ENCODE results near the gene YY1.

The YY1 gene

GRCh38 chr14:100303179-100303578, 64.2 kb downstream of the YY1 start:
- no peak overlapping the region for H3K27ac ChIP-seq (ENCODE audit: low read depth, low read length, poor library complexity, severe bottlenecking)
- H3K4me2 ChIP-seq (ENCODE audit: low read length) = no peak overlapping the region
- H3F3A ChIP-seq (ENCODE audit: insufficient read depth, low read length) = no peaks in the 10 kb centered on the region
- H3K9ac ChIP-seq (ENCODE audit: low read length) = no peak overlapping the region
- H3K9me3 ChIP-seq (ENCODE audit: low read length) = no peaks in the 10 kb centered on the region
- H3K27me3 ChIP-seq (ENCODE audit: insufficient read depth, low read length) = peaks cover 10% of the 10 kb centered on the region; the same call in 1 of the 2 replicates
- H4K20me1 ChIP-seq (ENCODE audit: insufficient read depth, low read length) = no peaks in the 10 kb centered on the region
- TF ChIP-seq CTCF (IDR thresholded peaks at IDR 0.05; ENCODE audit: low read length) (peak; percentile 65), EZH2 (IDR thresholded peaks at IDR 0.05; ENCODE audit: borderline replicate concordance, low read length) (no peak)
- H2AFZ ChIP-seq (ENCODE audit: low read length) = no peak overlapping the region
- no peaks in the 10 kb centered on the region for H3K79me2 ChIP-seq (ENCODE audit: insufficient read depth, low read length)
- H3K4me1 ChIP-seq (ENCODE audit: insufficient read depth, low read length, severe bottlenecking) = peaks cover 20% of the 10 kb centered on the region
- no peaks in the 10 kb centered on the region for H3K36me3 ChIP-seq (ENCODE audit: insufficient read depth, low read length)
- H3K4me3 ChIP-seq (ENCODE audit: low read depth, low read length, poor library complexity, severe bottlenecking) = no peak overlapping the region
- H3K9me2 ChIP-seq (ENCODE audit: low read depth, low read length) = no peaks in the 10 kb centered on the region

- Histone ChIP-seq H3K9ac (ENCODE audit: low read length) (no peak overlapping the region), H3K27me3 (ENCODE audit: insufficient read depth, low read length) (peaks cover 10% of the 10 kb centered on the region; the same call in 1 of the 2 replicates), H3F3A (ENCODE audit: insufficient read depth, low read length) (no peaks in the 10 kb centered on the region), H3K79me2 (ENCODE audit: insufficient read depth, low read length) (no peaks in the 10 kb centered on the region), H3K27ac (ENCODE audit: low read depth, low read length, poor library complexity, severe bottlenecking) (no peak overlapping the region), H3K4me1 (ENCODE audit: insufficient read depth, low read length, severe bottlenecking) (peaks cover 20% of the 10 kb centered on the region), H3K4me3 (ENCODE audit: low read depth, low read length, poor library complexity, severe bottlenecking) (no peak overlapping the region), H3K4me2 (ENCODE audit: low read length) (no peak overlapping the region), H4K20me1 (ENCODE audit: insufficient read depth, low read length) (no peaks in the 10 kb centered on the region), H3K36me3 (ENCODE audit: insufficient read depth, low read length) (no peaks in the 10 kb centered on the region), H2AFZ (ENCODE audit: low read length) (no peak overlapping the region), H3K9me3 (ENCODE audit: low read length) (no peaks in the 10 kb centered on the region), H3K9me2 (ENCODE audit: low read depth, low read length) (no peaks in the 10 kb centered on the region)
- TF ChIP-seq CTCF (IDR thresholded peaks at IDR 0.05; ENCODE audit: low read length) = no peak
Measured at GRCh38 chr14:100303925-100304324, 65.0 kb downstream of the YY1 start.

GRCh38 chr14:100304825-100305323, 65.9 kb downstream of the YY1 start:
- Histone ChIP-seq H3K4me2 (ENCODE audit: low read length) (peak overlapping the region; percentile 92), H2AFZ (ENCODE audit: low read length) (no peak overlapping the region), H3K79me2 (ENCODE audit: insufficient read depth, low read length) (no peaks in the 10 kb centered on the region), H3K9me3 (ENCODE audit: low read length) (no peaks in the 10 kb centered on the region), H3K27me3 (ENCODE audit: insufficient read depth, low read length) (0 out of 2 replicates have a peak, but pooled peaks cover 5% of the 10 kb centered on the region), H3K4me3 (ENCODE audit: low read depth, low read length, poor library complexity, severe bottlenecking) (peak overlapping the region; percentile 60), H3K4me1 (ENCODE audit: insufficient read depth, low read length, severe bottlenecking) (peaks cover 20% of the 10 kb centered on the region), H3K36me3 (ENCODE audit: insufficient read depth, low read length) (no peaks in the 10 kb centered on the region), H3K9me2 (ENCODE audit: low read depth, low read length) (no peaks in the 10 kb centered on the region), H3K27ac (ENCODE audit: low read depth, low read length, poor library complexity, severe bottlenecking) (no peak overlapping the region), H3K9ac (ENCODE audit: low read length) (no peak overlapping the region), H3F3A (ENCODE audit: insufficient read depth, low read length) (no peaks in the 10 kb centered on the region), H4K20me1 (ENCODE audit: insufficient read depth, low read length) (no peaks in the 10 kb centered on the region)
- TF ChIP-seq EZH2 (IDR thresholded peaks at IDR 0.05; ENCODE audit: borderline replicate concordance, low read length) = no peak
- no peak for TF ChIP-seq CTCF (IDR thresholded peaks at IDR 0.05; ENCODE audit: low read length)
